IMR-90 (cell line): ENCODE results near the gene KCNN4. TPM values are rescaled to one million over a fixed set of nuclear protein-coding genes. Genes with fewer than 3 reads are reported as not detected.
"Not testable (repeated sequence)": the region's sequence is repeated elsewhere in the genome, so short reads cannot be mapped to it uniquely, and the experiment has no call there.

ENCODE experiments used
- ATAC-seq: fragments of 200-7000 bp; cut with Tn5 transposase; 2 replicates; pipeline ENCODE4 v1.9.1; 2020; ENCODE audit warnings: low read depth, mild to moderate bottlenecking, moderate library complexity
- BruUV-seq: library from RNA; stranded (reverse); fragments of 400-500 nt; replicated peaks from 2 replicates; lab custom pipeline; 2021; lab: Mats Ljungman, UMichigan
- CTCF ChIA-PET: fragments of 300-600 bp; formaldehyde crosslinking; extraction: SDS; loops from one replicate; lab custom pipeline; 2021; ENCODE audit warnings: antibody characterized with exemption; lab: Yijun Ruan, JAX
- POLR2A ChIA-PET: fragments of 300-600 bp; sonication (Branson Sonifier 250); formaldehyde crosslinking; loops from one replicate; lab custom pipeline; 2022; ENCODE audit warnings: antibody characterized with exemption; ENCODE audit not compliant: unreplicated experiment; lab: Charles Lee
- DNase-seq: peaks from one replicate; pipeline ENCODE4 v3.0.0; 2013
- H2AFZ ChIP-seq: replicated peaks from 2 replicates; pipeline ENCODE3; 2013; ENCODE audit warnings: low read length, mild to moderate bottlenecking; ENCODE audit not compliant: poor library complexity
- H2AK5ac ChIP-seq: 2 replicates; pipeline ENCODE4 v1.6.1; 2013; ENCODE audit warnings: low read depth, low read length, inconsistent platforms
- H2AK9ac ChIP-seq: replicated peaks from 2 replicates; pipeline ENCODE3; 2013; ENCODE audit warnings: mild to moderate bottlenecking, low read depth, low read length, moderate library complexity; ENCODE audit not compliant: poor library complexity
- H2BK120ac ChIP-seq: 2 replicates; pipeline ENCODE4 v1.6.1; 2013; ENCODE audit warnings: low read depth, low read length, inconsistent platforms
- H2BK15ac ChIP-seq: 3 replicates; pipeline ENCODE4 v1.6.1; 2013; ENCODE audit warnings: low read depth, low read length, inconsistent platforms
- H2BK20ac ChIP-seq: 2 replicates; pipeline ENCODE4 v1.6.1; 2013; ENCODE audit warnings: low read depth, mild to moderate bottlenecking, inconsistent platforms, low read length, moderate library complexity
- H2BK5ac ChIP-seq: 2 replicates; pipeline ENCODE4 v1.6.1; 2013; ENCODE audit warnings: mild to moderate bottlenecking, low read depth, low read length, inconsistent platforms; ENCODE audit not compliant: poor library complexity, severe bottlenecking
- H3K14ac ChIP-seq: replicated peaks from 2 replicates; pipeline ENCODE4 v1.6.1; 2013; ENCODE audit warnings: low read depth, low read length, inconsistent platforms
- H3K18ac ChIP-seq: 2 replicates; pipeline ENCODE4 v1.6.1; 2013; ENCODE audit warnings: low read depth, low read length, control low read depth
- H3K23ac ChIP-seq: 2 replicates; pipeline ENCODE4 v1.6.1; 2013; ENCODE audit warnings: low read depth, low read length, inconsistent platforms
- H3K27ac ChIP-seq: 2 replicates; pipeline ENCODE4 v1.5.1; 2013; ENCODE audit warnings: mild to moderate bottlenecking, control low read depth, low read length; ENCODE audit not compliant: insufficient read depth
- H3K27me3 ChIP-seq: 2 replicates; pipeline ENCODE4 v1.6.1; 2013; ENCODE audit warnings: low read length; ENCODE audit not compliant: control insufficient read depth, insufficient read depth
- H3K36me3 ChIP-seq: 2 replicates; pipeline ENCODE4 v1.6.1; 2013; ENCODE audit warnings: low read length, mixed read lengths; ENCODE audit not compliant: control insufficient read depth, insufficient read depth
- H3K4ac ChIP-seq: 2 replicates; pipeline ENCODE4 v1.6.1; 2013; ENCODE audit warnings: low read depth, low read length, inconsistent platforms
- H3K4me1 ChIP-seq: 2 replicates; pipeline ENCODE4 v1.6.1; 2013; ENCODE audit warnings: low read length, mixed read lengths; ENCODE audit not compliant: control insufficient read depth, insufficient read depth
- H3K4me2 ChIP-seq: 2 replicates; pipeline ENCODE4 v1.6.1; 2013; ENCODE audit warnings: low read depth, mild to moderate bottlenecking, control low read depth, low read length, moderate library complexity
- H3K4me3 ChIP-seq: 2 replicates; pipeline ENCODE4 v1.5.1; 2013; ENCODE audit warnings: low read depth, mild to moderate bottlenecking, control low read depth, low read length, moderate library complexity; ENCODE audit not compliant: insufficient read depth
- H3K56ac ChIP-seq: 2 replicates; pipeline ENCODE4 v1.6.1; 2013; ENCODE audit warnings: low read length, inconsistent platforms; ENCODE audit not compliant: insufficient read depth; ENCODE audit errors: extremely low read depth
- H3K79me1 ChIP-seq, 2 experiments: 2 replicates each; pipeline ENCODE4 v1.6.1; 2013; ENCODE audit warnings: low read length in 2 of 2, inconsistent platforms in 1 of 2, low read depth in 1 of 2
- H3K9ac ChIP-seq: 2 replicates; pipeline ENCODE4 v1.6.1; 2013; ENCODE audit warnings: low read depth, low read length, control low read depth
- H3K9me1 ChIP-seq: 2 replicates; pipeline ENCODE4 v1.6.1; 2013; ENCODE audit warnings: low read length, inconsistent platforms; ENCODE audit not compliant: insufficient read depth
- H3K9me3 ChIP-seq: 2 replicates; pipeline ENCODE4 v1.6.1; 2013; ENCODE audit warnings: low read length; ENCODE audit not compliant: control insufficient read depth, insufficient read depth
- H4K20me1 ChIP-seq: 2 replicates; pipeline ENCODE4 v1.6.1; 2013; ENCODE audit warnings: low read length, inconsistent platforms; ENCODE audit not compliant: insufficient read depth
- H4K5ac ChIP-seq: 2 replicates; pipeline ENCODE4 v1.6.1; 2013; ENCODE audit warnings: mild to moderate bottlenecking, low read depth, low read length, control low read depth
- H4K8ac ChIP-seq, 2 experiments: 2 replicates each; pipeline ENCODE4 v1.6.1; 2013; ENCODE audit warnings: low read depth in 2 of 2, low read length in 2 of 2, control low read depth in 1 of 2, inconsistent platforms in 1 of 2
- H4K91ac ChIP-seq: 2 replicates; pipeline ENCODE4 v1.6.1; 2013; ENCODE audit warnings: low read depth, low read length, inconsistent platforms; ENCODE audit not compliant: insufficient read depth
- CHD1 ChIP-seq: IDR thresholded peaks from 2 replicates; pipeline ENCODE4 v1.6.1; 2012; ENCODE audit warnings: low read depth, low read length, improper control_type of control experiment
- CTCF ChIP-seq: conservative IDR thresholded peaks from 2 replicates; pipeline ENCODE4 v1.5.1; 2012; ENCODE audit warnings: mild to moderate bottlenecking, low read depth, low read length, improper control_type of control experiment
- MXI1 ChIP-seq: IDR thresholded peaks from 2 replicates; pipeline ENCODE4 v1.6.1; 2012; ENCODE audit warnings: low read depth, mild to moderate bottlenecking, low read length, moderate library complexity, borderline replicate concordance
- RFX5 ChIP-seq: IDR thresholded peaks from 2 replicates; pipeline ENCODE4 v1.8.0; 2012; ENCODE audit warnings: low read depth, mild to moderate bottlenecking, low read length, moderate library complexity
- whole genome bisulfite sequencing, 2 experiments: methylation state at CpG; one replicate each; pipeline versions ENCODE4 v1.1.5 to v1.1.7; 2013; ENCODE audit warnings: missing lambda C conversion rate in 2 of 2; ENCODE audit not compliant: insufficient read length in 1 of 2; ENCODE audit errors: extremely low coverage in 2 of 2; 5-methylcytosine and 5-hydroxymethylcytosine counted together
- dilution Hi-C: fragments of 300-500 bp; cut with HindIII; formaldehyde crosslinking; loops from one replicate; pipeline ENCODE4 v1.14.3; 2018; ENCODE audit warnings: low sequenced_read_pairs; ENCODE audit not compliant: unreplicated experiment
- in situ Hi-C: fragments of 300-500 bp; cut with MboI; formaldehyde crosslinking; loops from 3 replicates; pipeline ENCODE4 v1.14.3; 2019; ENCODE audit warnings: low sequenced_read_pairs, inconsistent platforms, mixed read lengths
- intact Hi-C: fragments of 100-400 bp; cut with micrococcal nuclease; formaldehyde crosslinking; loops from 2 replicates; pipeline ENCODE4 v1.10.0; 2022
- polyA plus RNA-seq, 3 experiments: library from polyadenylated mRNA; depleted of rRNA; stranded (reverse); fragments of >200 nt; gene quantifications; 2 replicates each; pipeline ENCODE4 v1.2.3, GENCODE V29; 2012; ENCODE audit warnings: low replicate concordance in 1 of 3
- total RNA-seq: library from RNA; depleted of rRNA; stranded (reverse); fragments of >200 nt; gene quantifications from 2 replicates; pipeline ENCODE4 v1.2.3, GENCODE V29; 2012
- TF ChIP-seq, protein P1 (sequence below): fragments of 150-350 bp; IDR thresholded peaks from 2 replicates; pipeline ENCODE4 v1.6.1; 2016; ENCODE audit warnings: low read depth, mild to moderate bottlenecking, low read length, moderate library complexity, borderline replicate concordance

KCNN4 gene
- total and polyA plus RNA-seq, 2 of the 4 experiments (the other 2 are of a cell fraction) = 0.54 to 0.99 TPM

GRCh38 chr19:43806848-43807247 is 26.1 kb upstream of the KCNN4 start:
- H4K8ac ChIP-seq = no peak overlapping the region
- no peaks in the 10 kb centered on the region for H3K79me1 ChIP-seq
- H3K9ac ChIP-seq = no peak overlapping the region
- no peak for DNase-seq
- WGBS, 2 experiments = no CpG with 5 or more reads among the region's 5 CpGs
- H3K4me1 ChIP-seq = no peaks in the 10 kb centered on the region
- no peak overlapping the region for H3K4me3 ChIP-seq
- H3K27me3 ChIP-seq = peaks cover 14% of the 10 kb centered on the region
- CTCF ChIA-PET = no interaction called here
- dilution Hi-C loops (no loop called here), intact Hi-C loops (loop anchor here (5.0 to 10.0 kb wide), 2 partner anchors 270 to 362 kb away; no protein-coding TSS in a partner anchor), in situ Hi-C loops (no loop called here)
- no peak overlapping the region for H2BK20ac ChIP-seq
- H3K4me2 ChIP-seq = no peak overlapping the region
- H2AK9ac ChIP-seq = no peak overlapping the region
- BruUV-seq = no TSS peak
- H3K56ac ChIP-seq = no peak overlapping the region
- no peaks in the 10 kb centered on the region for H3K36me3 ChIP-seq
- TF ChIP-seq MXI1 (no peak), CHD1 (no peak), CTCF (no peak), RFX5 (no peak)
- TF ChIP-seq, protein P1, sequence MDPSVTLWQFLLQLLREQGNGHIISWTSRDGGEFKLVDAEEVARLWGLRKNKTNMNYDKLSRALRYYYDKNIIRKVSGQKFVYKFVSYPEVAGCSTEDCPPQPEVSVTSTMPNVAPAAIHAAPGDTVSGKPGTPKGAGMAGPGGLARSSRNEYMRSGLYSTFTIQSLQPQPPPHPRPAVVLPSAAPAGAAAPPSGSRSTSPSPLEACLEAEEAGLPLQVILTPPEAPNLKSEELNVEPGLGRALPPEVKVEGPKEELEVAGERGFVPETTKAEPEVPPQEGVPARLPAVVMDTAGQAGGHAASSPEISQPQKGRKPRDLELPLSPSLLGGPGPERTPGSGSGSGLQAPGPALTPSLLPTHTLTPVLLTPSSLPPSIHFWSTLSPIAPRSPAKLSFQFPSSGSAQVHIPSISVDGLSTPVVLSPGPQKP = no peak
- no peak overlapping the region for H2BK5ac ChIP-seq
- no peak overlapping the region for H2AK5ac ChIP-seq
- H3K9me1 ChIP-seq = no peaks in the 10 kb centered on the region
- no peak overlapping the region for H2AFZ ChIP-seq
- no peaks in the 10 kb centered on the region for H3K9me3 ChIP-seq
- H3K14ac ChIP-seq = no peak overlapping the region
- H2BK120ac ChIP-seq = no peak overlapping the region
- POLR2A ChIA-PET = no interaction called here
- H4K20me1 ChIP-seq = no peaks in the 10 kb centered on the region
- H3K23ac ChIP-seq = no peak overlapping the region
- H4K91ac ChIP-seq = no peak overlapping the region
- no peak overlapping the region for H4K5ac ChIP-seq
- no peak overlapping the region for H3K27ac ChIP-seq
- no peak overlapping the region for H3K18ac ChIP-seq
- ATAC-seq = no peak
- no peak overlapping the region for H2BK15ac ChIP-seq
- H3K4ac ChIP-seq = no peak overlapping the region

GRCh38 chr19:43806401-43806800 is 25.6 kb upstream of the KCNN4 start:
- H3K27ac ChIP-seq, H2BK20ac ChIP-seq, H3K4ac ChIP-seq, H3K4me1 ChIP-seq, H2BK120ac ChIP-seq, BruUV-seq, POLR2A ChIA-PET, H3K9me1 ChIP-seq, H3K56ac ChIP-seq, H3K4me3 ChIP-seq, H3K9ac ChIP-seq, H2AFZ ChIP-seq, H3K9me3 ChIP-seq, H2BK15ac ChIP-seq, dilution Hi-C loops, DNase-seq, H3K4me2 ChIP-seq, ATAC-seq, H4K20me1 ChIP-seq, H4K8ac ChIP-seq, CTCF ChIA-PET, H2AK5ac ChIP-seq, H3K36me3 ChIP-seq, in situ Hi-C loops, H3K23ac ChIP-seq, H3K14ac ChIP-seq, H3K18ac ChIP-seq, H2AK9ac ChIP-seq, H2BK5ac ChIP-seq, H4K5ac ChIP-seq, H4K91ac ChIP-seq, H3K79me1 ChIP-seq: not testable (repeated sequence)
- intact Hi-C loops = loop anchor here (5.0 to 10.0 kb wide), 2 partner anchors 269 to 362 kb away; no protein-coding TSS in a partner anchor
- no CpG with 5 or more reads among the region's 7 CpGs for WGBS, 2 experiments
- peaks cover 17% of the 10 kb centered on the region for H3K27me3 ChIP-seq
